ENCODE results near the gene ANO10. TPM values are rescaled to one million over a fixed set of nuclear protein-coding genes. Genes with fewer than 3 reads are reported as not detected.
"Not testable (repeated sequence)": the region's sequence is repeated elsewhere in the genome, so short reads cannot be mapped to it uniquely, and the experiment has no call there.

Gene ANO10
- polyA plus RNA-seq, 1 donor from 2014 or later = 11.1 TPM

- Histone ChIP-seq H3K9ac (ENCODE audit: low read length) (no peak overlapping the region), H3K27me3 (ENCODE audit: insufficient read depth, low read depth, low read length) (no peaks in the 10 kb centered on the region), H3K36me3 (ENCODE audit: insufficient read depth, low read length) (no peaks in the 10 kb centered on the region), H3K4me3 (ENCODE audit: low read length) (no peak overlapping the region), H4K20me1 (ENCODE audit: insufficient read depth) (no peaks in the 10 kb centered on the region), H3K9me3 (ENCODE audit: low read length) (no peaks in the 10 kb centered on the region), H3K9me2 (ENCODE audit: insufficient read depth, low read length) (no peaks in the 10 kb centered on the region), H2AFZ (ENCODE audit: low read depth, low read length) (no peak overlapping the region), H3K27ac (ENCODE audit: low read length) (no peak overlapping the region), H3F3A (ENCODE audit: insufficient read depth, low read length, poor library complexity, severe bottlenecking) (no peaks in the 10 kb centered on the region), H3K4me2 (ENCODE audit: low read length) (no peak overlapping the region), H3K79me2 (replicated peaks; ENCODE audit: insufficient read depth, low read length) (no peaks in the 10 kb centered on the region)
- TF ChIP-seq RAD21 (conservative IDR thresholded peaks at IDR 0.05) (no peak), EZH2 (IDR thresholded peaks at IDR 0.05; ENCODE audit: borderline replicate concordance, insufficient read depth, low read length, poor library complexity, severe bottlenecking) (no peak), SMC3 (conservative IDR thresholded peaks at IDR 0.05; ENCODE audit: poor library complexity) (no peak), TAF1 (IDR thresholded peaks at IDR 0.05; ENCODE audit: low read depth) (no peak), POLR2AphosphoS5 (IDR thresholded peaks at IDR 0.05) (no peak)
- TF ChIP-seq, protein P1, sequence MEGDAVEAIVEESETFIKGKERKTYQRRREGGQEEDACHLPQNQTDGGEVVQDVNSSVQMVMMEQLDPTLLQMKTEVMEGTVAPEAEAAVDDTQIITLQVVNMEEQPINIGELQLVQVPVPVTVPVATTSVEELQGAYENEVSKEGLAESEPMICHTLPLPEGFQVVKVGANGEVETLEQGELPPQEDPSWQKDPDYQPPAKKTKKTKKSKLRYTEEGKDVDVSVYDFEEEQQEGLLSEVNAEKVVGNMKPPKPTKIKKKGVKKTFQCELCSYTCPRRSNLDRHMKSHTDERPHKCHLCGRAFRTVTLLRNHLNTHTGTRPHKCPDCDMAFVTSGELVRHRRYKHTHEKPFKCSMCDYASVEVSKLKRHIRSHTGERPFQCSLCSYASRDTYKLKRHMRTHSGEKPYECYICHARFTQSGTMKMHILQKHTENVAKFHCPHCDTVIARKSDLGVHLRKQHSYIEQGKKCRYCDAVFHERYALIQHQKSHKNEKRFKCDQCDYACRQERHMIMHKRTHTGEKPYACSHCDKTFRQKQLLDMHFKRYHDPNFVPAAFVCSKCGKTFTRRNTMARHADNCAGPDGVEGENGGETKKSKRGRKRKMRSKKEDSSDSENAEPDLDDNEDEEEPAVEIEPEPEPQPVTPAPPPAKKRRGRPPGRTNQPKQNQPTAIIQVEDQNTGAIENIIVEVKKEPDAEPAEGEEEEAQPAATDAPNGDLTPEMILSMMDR (IDR thresholded peaks at IDR 0.05; ENCODE audit: poor library complexity, severe bottlenecking) = no peak
Measured at GRCh38 chr3:43461345-43461744, 160.5 kb downstream of the ANO10 start.

- not testable (repeated sequence) for H3K9me2 ChIP-seq (ENCODE audit: insufficient read depth, low read length); H3K4me3 ChIP-seq (ENCODE audit: low read length); H3K79me2 ChIP-seq (replicated peaks; ENCODE audit: insufficient read depth, low read length); H3K4me2 ChIP-seq (ENCODE audit: low read length); H3F3A ChIP-seq (ENCODE audit: insufficient read depth, low read length, poor library complexity, severe bottlenecking); H2AFZ ChIP-seq (ENCODE audit: low read depth, low read length); H3K27me3 ChIP-seq (ENCODE audit: insufficient read depth, low read depth, low read length); H3K27ac ChIP-seq (ENCODE audit: low read length); H3K36me3 ChIP-seq (ENCODE audit: insufficient read depth, low read length); H3K9ac ChIP-seq (ENCODE audit: low read length); H4K20me1 ChIP-seq (ENCODE audit: insufficient read depth); H3K9me3 ChIP-seq (ENCODE audit: low read length)
Measured at GRCh38 chr3:43457038-43457437, 164.8 kb downstream of the ANO10 start.

DNA sequence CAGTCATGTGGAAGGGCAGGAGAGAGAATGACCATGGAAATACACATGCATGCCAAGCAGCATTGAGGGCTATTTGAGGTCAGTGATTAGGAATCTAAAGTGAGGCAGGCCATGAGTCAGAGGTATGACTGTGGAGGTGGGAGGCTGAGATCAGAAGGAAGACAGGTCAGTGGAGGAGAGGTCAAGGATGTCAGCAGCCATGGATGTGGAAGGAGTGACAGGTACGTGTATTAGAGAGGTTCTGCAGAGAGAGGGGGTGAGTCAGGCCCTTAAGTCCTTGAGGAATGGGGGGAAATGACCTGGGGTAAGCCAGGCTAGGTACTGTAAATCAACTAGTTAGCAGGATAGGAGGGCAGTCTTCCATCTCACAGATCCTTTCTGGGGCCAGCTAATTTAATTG lies 166.6 kb downstream of the ANO10 start:
- Histone ChIP-seq H4K20me1 (ENCODE audit: insufficient read depth) (no peaks in the 10 kb centered on the region), H3K9me2 (ENCODE audit: insufficient read depth, low read length) (no peaks in the 10 kb centered on the region), H3K9ac (ENCODE audit: low read length) (no peak overlapping the region), H3K4me3 (ENCODE audit: low read length) (no peak overlapping the region), H3K27ac (ENCODE audit: low read length) (no peak overlapping the region), H3K36me3 (ENCODE audit: insufficient read depth, low read length) (no peaks in the 10 kb centered on the region), H3K4me2 (ENCODE audit: low read length) (no peak overlapping the region), H2AFZ (ENCODE audit: low read depth, low read length) (no peak overlapping the region), H3K27me3 (ENCODE audit: insufficient read depth, low read depth, low read length) (no peaks in the 10 kb centered on the region), H3K79me2 (replicated peaks; ENCODE audit: insufficient read depth, low read length) (no peaks in the 10 kb centered on the region), H3F3A (ENCODE audit: insufficient read depth, low read length, poor library complexity, severe bottlenecking) (no peaks in the 10 kb centered on the region), H3K9me3 (ENCODE audit: low read length) (no peaks in the 10 kb centered on the region)
- TF ChIP-seq MXI1 (conservative IDR thresholded peaks at IDR 0.05; ENCODE audit: poor library complexity, severe bottlenecking) (no peak), RAD21 (conservative IDR thresholded peaks at IDR 0.05) (no peak), EP300 (conservative IDR thresholded peaks at IDR 0.05; ENCODE audit: poor library complexity, severe bottlenecking) (no peak), TAF1 (IDR thresholded peaks at IDR 0.05; ENCODE audit: low read depth) (no peak), POLR2AphosphoS5 (IDR thresholded peaks at IDR 0.05) (no peak), EZH2 (IDR thresholded peaks at IDR 0.05; ENCODE audit: borderline replicate concordance, insufficient read depth, low read length, poor library complexity, severe bottlenecking) (no peak), REST (IDR thresholded peaks at IDR 0.05; ENCODE audit: borderline replicate concordance) (no peak), SMC3 (conservative IDR thresholded peaks at IDR 0.05; ENCODE audit: poor library complexity) (no peak)
- TF ChIP-seq, protein P1 (IDR thresholded peaks at IDR 0.05; ENCODE audit: poor library complexity, severe bottlenecking) = no peak

Data from neural cell (in vitro differentiated cells).